Activated T-cell treated with anti-CD3 and anti-CD28 coated beads for 48 hours (primary cell): ENCODE measurements around the gene SBF2.
"Not testable (repeated sequence)": the region's sequence is repeated elsewhere in the genome, so short reads cannot be mapped to it uniquely, and the experiment has no call there.

ENCODE experiments used
- DNase-seq: peaks from one replicate; pipeline ENCODE4 v3.0.0-alpha.2; 2020; ENCODE audit warnings: low read depth

Gene SBF2

GRCh38 chr11:10263929-10264328 is 30.1 kb downstream of the SBF2 start:
- no peak for DNase-seq

DNA sequence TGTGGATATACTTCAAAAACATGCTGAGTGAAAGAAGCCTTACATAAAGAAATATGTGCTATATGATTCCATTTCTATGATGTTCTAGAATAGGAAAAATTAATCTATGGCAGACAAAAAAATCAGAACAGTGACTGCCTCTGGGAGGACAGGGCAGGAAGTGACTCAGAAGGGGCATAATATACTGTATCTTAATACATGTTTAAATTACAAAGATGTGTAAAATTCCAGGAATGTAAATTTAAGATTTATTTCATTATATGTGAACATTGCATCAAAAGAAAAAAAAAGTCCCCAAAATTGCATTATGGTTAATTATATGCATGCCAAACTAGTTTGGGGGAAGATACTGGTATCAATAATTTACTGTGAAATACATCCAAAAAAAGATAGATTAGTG is 32.2 kb downstream of the SBF2 start:
- DNase-seq: no peak

DNA sequence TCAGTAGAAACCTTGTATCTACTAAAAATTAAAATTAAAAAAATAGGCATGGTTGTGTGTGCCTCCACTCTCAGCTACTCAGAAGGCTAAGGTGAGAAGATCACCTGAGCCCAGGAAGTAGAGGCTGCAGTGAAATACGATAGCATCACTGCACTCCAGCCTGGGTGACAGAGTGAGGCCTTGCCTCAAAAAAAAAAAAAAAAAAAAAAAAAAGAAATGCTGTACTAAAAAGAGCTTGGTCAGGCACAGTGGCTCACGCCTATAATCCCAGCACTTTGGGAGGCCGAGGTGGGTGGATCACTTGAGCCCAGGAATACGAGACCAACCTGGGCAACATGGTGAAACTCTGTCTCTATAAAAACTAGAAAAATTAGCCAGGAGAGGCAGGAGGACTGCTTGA is 36.5 kb downstream of the SBF2 start:
- DNase-seq: no peak

GRCh38 chr11:10255388-10256125 is 38.5 kb downstream of the SBF2 start:
- no peak for DNase-seq

- not testable (repeated sequence) for DNase-seq
Observed at GRCh38 chr11:10249448-10250131, 44.4 kb downstream of the SBF2 start.

DNA sequence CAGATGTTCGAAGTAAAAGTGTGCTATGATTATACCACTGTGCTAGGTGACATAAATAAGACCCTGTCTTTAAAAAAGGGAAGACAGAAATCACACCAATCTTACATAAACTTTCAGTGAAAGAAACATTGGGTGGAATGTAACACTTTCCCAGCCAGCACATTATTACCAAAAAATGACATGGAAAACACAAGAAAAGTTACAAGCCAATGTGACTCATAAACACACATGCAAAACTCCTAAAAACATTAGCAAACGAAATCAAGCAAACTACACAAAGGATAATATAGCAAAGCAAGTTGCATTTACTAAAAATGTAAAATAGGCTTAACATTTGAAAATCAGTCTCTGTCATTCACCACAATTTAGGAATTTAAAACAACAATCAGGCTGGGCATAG is 47.0 kb downstream of the SBF2 start:
- DNase-seq: no peak

- DNase-seq: no peak
Observed at GRCh38 chr11:10243896-10244575, 50.0 kb downstream of the SBF2 start.

DNA sequence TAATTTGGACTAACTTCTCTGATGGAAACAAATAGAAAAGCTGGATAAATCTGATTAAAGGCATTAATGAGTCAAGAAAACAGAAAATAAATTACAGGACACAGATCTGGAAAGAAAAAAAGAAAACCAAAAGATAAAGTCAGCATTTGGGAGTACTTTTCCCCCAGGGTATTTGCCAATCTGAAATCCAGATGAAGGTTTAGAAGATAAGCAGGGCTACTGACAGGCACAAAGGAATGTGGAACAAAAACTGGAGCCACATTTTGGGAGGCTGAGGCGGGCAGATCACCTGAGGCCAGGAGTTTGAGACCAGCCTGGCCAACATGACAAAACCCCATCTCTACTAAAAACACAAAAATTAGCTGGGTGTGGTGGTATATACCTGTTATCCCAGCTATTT is 57.2 kb downstream of the SBF2 start:
- DNase-seq: no peak

DNA sequence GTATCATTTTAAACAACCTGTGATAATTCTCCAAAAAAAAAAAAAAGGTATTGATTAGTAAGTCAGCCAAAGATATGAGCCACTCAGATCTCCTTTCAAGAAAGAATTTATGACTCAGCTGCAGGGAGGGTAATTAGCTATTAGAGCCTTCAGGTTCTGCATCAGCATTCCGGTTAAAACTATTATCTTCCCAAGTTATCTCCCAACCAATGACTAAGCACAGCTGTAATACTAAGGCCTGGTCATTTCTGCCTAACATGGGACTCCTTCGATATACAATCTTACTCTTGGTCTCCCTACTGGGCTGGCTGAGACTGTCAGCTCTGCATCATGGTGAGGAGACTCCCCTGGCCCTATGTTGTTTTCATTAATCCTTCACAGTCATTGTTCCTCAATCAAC is 60.4 kb downstream of the SBF2 start:
- no peak for DNase-seq

DNA sequence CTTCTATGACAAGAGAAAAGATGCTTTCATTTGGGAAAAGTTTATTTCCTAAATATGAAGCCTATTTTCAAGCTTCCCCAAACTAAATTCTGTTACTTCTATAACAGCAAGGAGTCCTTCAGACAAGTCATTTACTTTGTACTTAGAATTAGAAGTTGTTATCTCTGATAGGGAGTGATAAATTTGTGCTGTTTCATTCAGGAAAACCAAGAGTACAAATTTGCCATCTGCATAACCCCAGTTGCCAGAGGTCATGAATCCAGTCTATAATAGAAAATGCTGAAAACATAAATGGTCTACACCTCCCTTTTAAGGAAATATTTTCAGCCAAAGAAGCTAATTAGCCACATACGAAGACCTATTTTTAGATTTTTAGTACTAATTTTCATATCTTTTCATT is 61.3 kb downstream of the SBF2 start:
- DNase-seq: no peak

DNA sequence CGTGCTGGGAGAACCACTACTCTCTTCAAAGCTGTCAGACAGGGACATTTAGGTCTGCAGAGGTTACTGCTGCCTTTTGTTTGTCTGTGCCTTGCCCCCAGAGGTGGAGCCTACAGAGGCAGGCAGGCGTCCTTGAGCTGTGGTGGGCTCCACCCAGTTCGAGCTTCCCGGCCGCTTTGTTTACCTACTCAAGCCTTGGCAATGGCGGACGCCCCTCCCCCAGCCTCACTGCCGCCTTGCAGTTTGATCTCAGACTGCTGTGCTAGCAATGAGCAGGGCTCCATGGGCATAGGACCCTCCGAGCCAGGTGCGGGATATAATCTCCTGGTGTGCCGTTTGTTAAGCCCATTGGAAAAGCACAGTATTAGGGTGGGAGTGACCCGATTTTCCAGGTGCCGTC is 62.2 kb downstream of the SBF2 start:
- DNase-seq: not testable (repeated sequence)

- no peak for DNase-seq
Observed at GRCh38 chr11:10225553-10225952, 68.5 kb downstream of the SBF2 start.

DNA sequence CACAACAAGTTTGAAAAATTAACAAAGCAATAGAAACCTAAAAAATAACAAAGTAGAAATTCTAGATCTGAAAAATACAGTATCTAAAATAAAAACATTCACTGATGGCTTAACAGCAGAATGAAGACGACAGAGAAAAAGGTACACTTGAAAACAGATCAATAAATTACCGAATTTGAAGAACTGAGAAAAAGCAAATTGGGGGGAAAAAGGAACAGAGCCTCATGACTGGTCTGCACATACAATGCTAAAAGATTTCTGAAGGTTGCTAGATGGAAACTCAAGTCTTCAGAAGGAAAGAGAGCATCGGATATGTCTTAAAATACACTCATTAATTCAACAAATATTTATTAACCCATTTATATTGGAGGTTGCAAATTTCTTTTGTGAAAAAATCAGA is 71.6 kb downstream of the SBF2 start:
- no peak for DNase-seq

DNA sequence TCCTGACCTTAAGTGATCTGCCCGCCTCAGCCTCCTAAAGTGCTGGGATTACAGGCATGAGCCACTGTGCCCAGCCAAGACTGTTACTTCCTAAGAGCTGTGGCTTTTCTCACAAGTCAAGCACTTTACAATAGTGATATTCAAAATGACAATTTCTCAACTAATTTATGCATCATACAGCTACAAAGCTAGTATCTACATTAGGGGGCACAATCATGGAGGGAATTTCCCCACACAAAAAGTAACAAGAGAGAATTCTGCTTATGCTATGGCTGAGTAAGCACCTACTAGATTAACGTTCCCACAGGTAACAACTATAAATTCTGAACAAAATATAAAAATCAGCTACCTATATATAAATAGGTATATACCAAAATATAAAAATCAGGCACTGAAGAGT is 72.7 kb downstream of the SBF2 start:
- DNase-seq: no peak

DNA sequence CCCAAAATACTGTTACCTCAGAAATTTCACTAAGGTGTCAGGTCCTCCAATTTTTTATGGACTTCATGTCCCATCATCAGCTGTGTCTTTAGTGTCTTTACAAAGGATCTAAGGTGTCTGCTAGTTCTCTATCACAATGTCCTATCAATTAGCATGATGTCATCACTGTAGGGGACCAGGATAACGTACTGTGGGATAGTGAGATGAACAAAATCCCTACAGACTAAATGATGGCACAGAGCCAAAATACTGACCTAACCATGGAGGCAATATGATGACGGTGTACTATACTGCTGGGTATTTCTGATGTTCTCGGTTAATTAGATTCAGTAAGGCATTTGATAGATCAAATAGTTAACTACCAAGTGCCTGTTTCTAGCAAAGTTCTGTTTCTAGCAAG is 82.5 kb downstream of the SBF2 start:
- DNase-seq: no peak

DNA sequence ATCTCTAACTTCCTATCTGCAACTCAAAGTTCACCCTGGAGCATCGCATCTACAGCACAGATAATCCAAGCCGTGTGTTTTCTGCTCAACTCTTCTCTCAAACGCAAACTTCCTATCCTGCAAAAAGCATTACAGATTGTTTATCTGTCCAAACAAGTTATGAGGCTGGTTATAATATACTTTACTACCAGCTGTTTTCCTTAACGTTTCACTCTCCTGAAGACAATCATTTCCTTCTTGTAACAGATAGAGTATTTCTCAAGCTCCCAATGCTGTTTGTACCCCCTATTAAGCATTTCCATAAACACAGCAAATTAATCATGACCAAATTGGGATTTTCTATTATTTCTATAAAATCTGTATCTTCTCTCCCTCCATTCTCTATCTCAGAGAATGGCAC is 84.7 kb downstream of the SBF2 start:
- DNase-seq: no peak

DNA sequence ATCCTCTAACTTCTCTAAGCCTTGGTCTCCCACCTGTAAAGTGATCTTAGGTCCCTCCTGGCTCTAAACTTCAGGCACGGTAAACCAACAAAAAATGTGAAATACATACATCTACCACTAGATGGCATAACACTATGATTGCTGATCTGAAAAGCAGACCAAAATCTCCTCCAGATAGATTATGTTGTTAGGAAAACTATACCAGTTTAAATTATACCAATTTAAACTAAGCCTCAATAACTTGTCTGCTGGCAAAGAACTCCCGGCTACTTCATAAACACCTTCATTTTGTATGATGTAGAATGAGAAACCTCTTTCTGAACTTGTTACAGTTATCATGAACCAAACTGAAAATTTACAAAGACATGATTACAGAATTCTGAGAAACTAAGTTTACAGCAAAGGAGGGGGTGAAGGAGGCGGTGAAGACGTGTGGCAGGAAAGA is 85.9 kb downstream of the SBF2 start:
- no peak for DNase-seq

- no peak for DNase-seq
Observed at GRCh38 chr11:10205928-10206327, 88.1 kb downstream of the SBF2 start.

DNA sequence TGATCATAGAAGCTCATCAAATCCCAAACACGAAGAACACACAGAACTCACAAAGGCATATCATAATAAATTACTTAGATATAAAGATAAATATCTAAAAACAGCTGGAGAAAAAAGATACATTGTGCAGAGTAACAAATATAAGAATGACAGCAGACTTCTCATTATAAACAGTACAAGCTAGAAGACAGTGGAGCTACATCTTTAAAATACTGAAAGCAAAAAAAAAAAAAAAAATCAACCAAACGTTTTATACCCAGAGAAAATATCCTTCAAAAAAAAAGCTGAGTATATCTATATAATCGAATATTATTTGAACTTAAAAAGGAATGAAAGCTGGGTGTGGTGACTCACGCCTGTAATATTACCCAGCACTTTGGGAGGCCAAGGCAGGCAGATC is 90.0 kb downstream of the SBF2 start:
- DNase-seq: no peak

DNA sequence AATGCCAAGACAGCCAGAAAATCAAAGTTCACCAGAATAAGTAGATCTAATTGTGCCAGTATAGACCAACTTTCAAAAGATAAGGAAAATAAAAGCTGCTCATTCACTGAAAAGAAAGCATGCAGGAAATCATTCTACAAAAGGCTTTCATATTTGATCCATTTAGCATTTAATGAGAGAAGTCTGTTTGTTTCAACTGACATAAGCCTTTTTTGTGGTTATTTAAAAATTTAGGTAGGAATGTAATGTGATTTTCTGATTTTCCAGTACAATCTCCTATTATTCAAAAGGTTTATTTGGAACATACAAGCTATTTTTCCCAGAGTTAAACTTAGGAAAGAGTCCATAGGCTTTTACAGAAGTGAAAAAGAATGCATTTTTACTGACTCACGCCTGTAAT is 92.7 kb downstream of the SBF2 start:
- no peak for DNase-seq

- no peak for DNase-seq
Observed at GRCh38 chr11:10197091-10197490, 96.9 kb downstream of the SBF2 start.

DNA sequence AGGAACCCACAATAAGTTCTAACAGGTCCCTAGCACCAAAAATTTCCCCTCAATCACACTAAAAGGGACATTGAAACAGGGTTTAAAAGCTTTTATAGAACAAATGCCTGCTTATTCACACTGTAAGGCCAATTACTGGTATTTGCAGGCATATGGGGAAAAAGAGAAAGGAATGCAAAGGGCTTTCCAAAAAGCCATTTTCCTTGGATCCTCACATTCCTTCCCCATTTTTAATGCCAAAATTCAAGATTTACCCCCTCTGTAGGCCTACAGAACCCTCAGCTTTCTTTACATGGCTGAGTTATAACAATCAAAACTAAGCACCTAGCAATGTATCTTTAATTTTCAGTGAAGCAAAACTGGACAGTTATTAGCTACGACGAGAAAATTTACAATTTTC is 102.0 kb downstream of the SBF2 start:
- DNase-seq: no peak

DNA sequence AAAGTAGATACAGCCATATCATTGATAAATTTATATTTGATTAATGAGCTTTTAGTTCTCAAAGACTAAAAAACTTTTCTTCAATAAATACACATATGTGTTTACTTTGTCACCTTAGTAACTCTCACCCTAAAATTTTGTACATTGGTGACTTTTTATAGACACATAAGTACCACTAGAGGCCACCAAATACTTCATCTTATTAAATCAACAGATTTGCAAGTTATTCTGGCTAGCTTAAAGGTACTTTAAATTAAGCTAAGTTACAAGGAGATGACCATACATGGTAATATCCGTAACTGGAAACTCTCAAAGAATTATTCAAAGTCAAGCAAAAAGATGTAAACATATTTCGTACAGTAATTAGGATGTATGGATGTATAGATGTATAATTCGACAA is 112.2 kb downstream of the SBF2 start:
- no peak for DNase-seq
